HepG2 (cell line): ENCODE results near the gene LIMS2. TPM values are rescaled to one million over a fixed set of nuclear protein-coding genes. Genes with fewer than 3 reads are reported as not detected.

Experiments
- ATAC-seq: fragments of 200-7000 bp; cut with Tn5 transposase; 3 replicates; pipeline ENCODE4 v1.9.1; 2020; ENCODE audit warnings: mild to moderate bottlenecking, moderate library complexity
- BruUV-seq: library from RNA; stranded (reverse); fragments of 400-500 nt; replicated peaks from 2 replicates; lab custom pipeline; 2021; lab: Mats Ljungman, UMichigan
- CTCF ChIA-PET: fragments of 300-600 bp; formaldehyde crosslinking; extraction: SDS; loops from one replicate; lab custom pipeline; 2021; ENCODE audit warnings: low total read pairs, inconsistent platforms, low intra/inter-chr PET ratio; lab: Yijun Ruan, JAX
- POLR2A ChIA-PET: fragments of 350-600 bp; sonication (Branson Sonifier 250); formaldehyde crosslinking; loops from one replicate; lab custom pipeline; 2020; ENCODE audit warnings: antibody characterized with exemption, inconsistent platforms; lab: Yijun Ruan, JAX
- DNase-seq: peaks from one replicate; pipeline ENCODE4 v3.0.0-alpha.2; 2015; ENCODE audit warnings: low spot score
- FAIRE-seq: peaks from 3 replicates; lab custom pipeline; 2011; peaks lifted over from hg19 to GRCh38; lab: Jason Lieb, UNC
- H2AFZ ChIP-seq: one replicate; pipeline ENCODE4 v1.6.1; 2011; ENCODE audit warnings: low read length, inconsistent platforms
- H3K27ac ChIP-seq: fragments of 300-600 bp; 3 replicates; pipeline ENCODE4 v1.8.0; 2011; ENCODE audit warnings: mixed run types, mild to moderate bottlenecking, mixed read lengths, low read length, inconsistent platforms; ENCODE audit not compliant: insufficient read depth; ENCODE audit errors: extremely low read length
- H3K27me3 ChIP-seq, 2 experiments: fragments of 200-600 bp in 1 of 2; 2 replicates in 1 of 2; 3 replicates in 1 of 2; pipeline versions ENCODE4 v1.6.0 to v1.8.0; 2011; ENCODE audit warnings: low read length in 2 of 2, mild to moderate bottlenecking in 2 of 2, moderate library complexity in 2 of 2, inconsistent platforms in 1 of 2; ENCODE audit not compliant: insufficient read depth in 2 of 2, control insufficient read depth in 1 of 2
- H3K36me3 ChIP-seq, 2 experiments: fragments of 200-600 bp in 1 of 2; replicated peaks in 1 of 2; 2 replicates in 1 of 2; 3 replicates in 1 of 2; pipeline versions ENCODE4 v1.5.1 to v1.8.0; 2011; ENCODE audit warnings: low read length in 2 of 2, inconsistent platforms in 1 of 2; ENCODE audit not compliant: insufficient read depth in 2 of 2, control insufficient read depth in 1 of 2
- H3K4me1 ChIP-seq: 2 replicates; pipeline ENCODE4 v1.5.1; 2012; ENCODE audit warnings: low read length, inconsistent platforms; ENCODE audit not compliant: insufficient read depth
- H3K4me2 ChIP-seq: 2 replicates; pipeline ENCODE4 v1.6.0; 2011; ENCODE audit warnings: low read depth, low read length, inconsistent platforms
- H3K4me3 ChIP-seq, 3 experiments: fragments of 200-600 bp in 1 of 3; sonication (generic), shearing (Covaris generic) in 1 of 3; replicated peaks in 1 of 3; 2 replicates each; pipeline ENCODE4 v1.5.1; 2011 to 2016; ENCODE audit warnings: low read length in 3 of 3, inconsistent platforms in 2 of 3, low read depth in 2 of 3, mild to moderate bottlenecking in 2 of 3, control low read depth in 1 of 3, mixed read lengths in 1 of 3; ENCODE audit not compliant: insufficient read depth in 1 of 3
- H3K79me2 ChIP-seq: one replicate; pipeline ENCODE4 v1.6.1; 2011; ENCODE audit warnings: low read length, inconsistent platforms; ENCODE audit not compliant: insufficient read depth
- H3K9ac ChIP-seq: 2 replicates; pipeline ENCODE4 v1.6.0; 2011; ENCODE audit warnings: mild to moderate bottlenecking, low read depth, low read length, inconsistent platforms; ENCODE audit not compliant: insufficient read depth
- H3K9me3 ChIP-seq: 2 replicates; pipeline ENCODE4 v1.5.1; 2012; ENCODE audit warnings: mild to moderate bottlenecking, low read length
- H4K20me1 ChIP-seq: 2 replicates; pipeline ENCODE4 v1.6.0; 2011; ENCODE audit warnings: inconsistent platforms, mild to moderate bottlenecking, low read length, moderate library complexity; ENCODE audit not compliant: insufficient read depth
- ADNP ChIP-seq: sonication (generic); formaldehyde crosslinking; IDR thresholded peaks from 2 replicates; pipeline ENCODE4 v1.4.0; 2020; ENCODE audit warnings: missing genetic modification reagents
- ARNTL ChIP-seq: sonication (generic); formaldehyde crosslinking; IDR thresholded peaks from 2 replicates; pipeline ENCODE4 v1.4.0; 2020; ENCODE audit warnings: mild to moderate bottlenecking, missing genetic modification reagents
- CEBPB ChIP-seq: IDR thresholded peaks from 2 replicates; pipeline ENCODE4 v1.6.1; 2011; ENCODE audit warnings: low read depth, low read length, improper control_type of control experiment, borderline replicate concordance
- DNMT1 ChIP-seq: sonication (generic); formaldehyde crosslinking; IDR thresholded peaks from 2 replicates; pipeline ENCODE4 v1.5.1; 2020; ENCODE audit warnings: mild to moderate bottlenecking, missing genetic modification reagents
- FLYWCH1 ChIP-seq: sonication (generic); formaldehyde crosslinking; IDR thresholded peaks from 2 replicates; pipeline ENCODE4 v1.8.1; 2023; ENCODE audit warnings: mild to moderate bottlenecking, missing genetic modification reagents
- HNRNPK ChIP-seq: fragments of 200-400 bp; formaldehyde crosslinking; IDR thresholded peaks from 2 replicates; pipeline ENCODE4 v1.6.1; 2018; ENCODE audit warnings: low read length, low read depth, moderate library complexity, mild to moderate bottlenecking; ENCODE audit not compliant: poor library complexity, severe bottlenecking
- JDP2 ChIP-seq: sonication (generic); formaldehyde crosslinking; IDR thresholded peaks from 2 replicates; pipeline ENCODE4 v1.8.1; 2022; ENCODE audit warnings: missing genetic modification reagents, borderline replicate concordance
- TGIF2 ChIP-seq: IDR thresholded peaks from 2 replicates; pipeline ENCODE4 v1.6.1; 2016; ENCODE audit warnings: control low read depth, missing compliant biosample characterization
- ZC3H13 ChIP-seq: sonication (generic); formaldehyde crosslinking; IDR thresholded peaks from 2 replicates; pipeline ENCODE4 v1.8.1; 2023; ENCODE audit warnings: mild to moderate bottlenecking, missing genetic modification reagents, moderate library complexity
- ZNF138 ChIP-seq: sonication (generic); formaldehyde crosslinking; IDR thresholded peaks from 2 replicates; pipeline ENCODE4 v1.5.0; 2020; ENCODE audit warnings: mild to moderate bottlenecking, low read depth, missing genetic modification reagents
- ZNF30 ChIP-seq: sonication (generic); formaldehyde crosslinking; IDR thresholded peaks from 2 replicates; pipeline ENCODE4 v1.5.0; 2020; ENCODE audit warnings: mild to moderate bottlenecking, missing genetic modification reagents
- ZNF331 ChIP-seq: sonication (generic); formaldehyde crosslinking; IDR thresholded peaks from 2 replicates; pipeline ENCODE4 v1.4.0; 2020; ENCODE audit warnings: missing genetic modification reagents
- ZNF343 ChIP-seq: sonication (generic); formaldehyde crosslinking; IDR thresholded peaks from 2 replicates; pipeline ENCODE4 v1.4.0; 2020; ENCODE audit warnings: mild to moderate bottlenecking, missing genetic modification reagents
- ZNF576 ChIP-seq: sonication (generic); formaldehyde crosslinking; IDR thresholded peaks from 2 replicates; pipeline ENCODE4 v1.4.0; 2020; ENCODE audit warnings: mild to moderate bottlenecking, missing genetic modification reagents
- WGBS: methylation state at CpG from one replicate; pipeline ENCODE4 v1.1.6; 2017; ENCODE audit warnings: low lambda C conversion rate; 5-methylcytosine and 5-hydroxymethylcytosine counted together
- in situ Hi-C: cut with HindIII; loops from 2 replicates; pipeline ENCODE4 v1.10.0; 2017; ENCODE audit warnings: low pct_unique_long_range_greater_than_20kb; ENCODE audit not compliant: extremely low pct_ligation_motif_present
- intact Hi-C: fragments of 100-400 bp; cut with micrococcal nuclease; formaldehyde crosslinking; loops from one replicate; pipeline ENCODE4 v1.10.0; 2022; ENCODE audit not compliant: unreplicated experiment
- polyA plus RNA-seq, 8 experiments: library from polyadenylated mRNA; depleted of rRNA in 3 of 8; stranded (reverse) in 7 of 8; unstranded in 1 of 8; fragments of >200 nt; fragmentation: Illumina TruSeq in 4 of 8; extraction: Trizol in 4 of 8; gene quantifications; 2 replicates each; pipeline versions ENCODE4 v1.2.1 to v1.2.3, GENCODE V29; 2011 to 2016; ENCODE audit warnings: low read depth in 4 of 8, missing spikeins in 1 of 8, mixed read lengths in 1 of 8; ENCODE audit not compliant: insufficient read depth in 1 of 8
- total RNA-seq, 5 experiments: library from RNA; depleted of rRNA; stranded (reverse); fragments of >200 nt; fragmentation: Illumina TruSeq; extraction: Trizol; gene quantifications; 2 replicates each; pipeline ENCODE4 v1.2.3, GENCODE V29; 2016; ENCODE audit warnings: low read depth in 1 of 5
- TF ChIP-seq, protein P1 (sequence below): sonication (generic); formaldehyde crosslinking; IDR thresholded peaks from 2 replicates; pipeline ENCODE4 v1.9.0; 2021; ENCODE audit warnings: missing genetic modification reagents, borderline replicate concordance

LIMS2 gene
- total and polyA plus RNA-seq, 2 of the 13 experiments (the other 11 are each of a cell fraction or from before 2014, with no cell fraction given) = 1.0 to 1.9 TPM

- ChIA-PET CTCF (no interaction called here), POLR2A (no interaction called here)
- 39% methylated on average over 14 of the region's 16 CpGs for WGBS
- in situ Hi-C loops (no loop called here), intact Hi-C loops (loop anchor here (10.0 kb wide), 1 partner anchor 113 kb away; the partner anchor contains the start of gene MYO7B)
- no peak overlapping the region for H3K9ac ChIP-seq
- DNase-seq (no peak), ATAC-seq (no peak), FAIRE-seq (no peak)
- peaks cover 75% of the 10 kb centered on the region for H3K4me1 ChIP-seq
- peak overlapping the region in 1 of 3 experiments; percentile 55; a peak in 1 of 6 replicates for H3K4me3 ChIP-seq
- TF ChIP-seq TGIF2 (no peak), ARNTL (CRISPR knock-in tag) (no peak), ZNF576 (no peak), ZNF343 (no peak), ADNP (CRISPR knock-in tag) (no peak), CEBPB (no peak), ZNF331 (CRISPR knock-in tag) (no peak), FLYWCH1 (CRISPR knock-in tag) (no peak), JDP2 (CRISPR knock-in tag) (no peak), HNRNPK (no peak), DNMT1 (no peak), ZC3H13 (CRISPR knock-in tag) (no peak), ZNF30 (no peak), ZNF138 (no peak)
- TF ChIP-seq, protein P1, sequence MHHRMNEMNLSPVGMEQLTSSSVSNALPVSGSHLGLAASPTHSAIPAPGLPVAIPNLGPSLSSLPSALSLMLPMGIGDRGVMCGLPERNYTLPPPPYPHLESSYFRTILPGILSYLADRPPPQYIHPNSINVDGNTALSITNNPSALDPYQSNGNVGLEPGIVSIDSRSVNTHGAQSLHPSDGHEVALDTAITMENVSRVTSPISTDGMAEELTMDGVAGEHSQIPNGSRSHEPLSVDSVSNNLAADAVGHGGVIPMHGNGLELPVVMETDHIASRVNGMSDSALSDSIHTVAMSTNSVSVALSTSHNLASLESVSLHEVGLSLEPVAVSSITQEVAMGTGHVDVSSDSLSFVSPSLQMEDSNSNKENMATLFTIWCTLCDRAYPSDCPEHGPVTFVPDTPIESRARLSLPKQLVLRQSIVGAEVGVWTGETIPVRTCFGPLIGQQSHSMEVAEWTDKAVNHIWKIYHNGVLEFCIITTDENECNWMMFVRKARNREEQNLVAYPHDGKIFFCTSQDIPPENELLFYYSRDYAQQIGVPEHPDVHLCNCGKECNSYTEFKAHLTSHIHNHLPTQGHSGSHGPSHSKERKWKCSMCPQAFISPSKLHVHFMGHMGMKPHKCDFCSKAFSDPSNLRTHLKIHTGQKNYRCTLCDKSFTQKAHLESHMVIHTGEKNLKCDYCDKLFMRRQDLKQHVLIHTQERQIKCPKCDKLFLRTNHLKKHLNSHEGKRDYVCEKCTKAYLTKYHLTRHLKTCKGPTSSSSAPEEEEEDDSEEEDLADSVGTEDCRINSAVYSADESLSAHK (CRISPR knock-in tag) = no peak
- H3K4me2 ChIP-seq = peak overlapping the region; percentile 70
- no peaks in the 10 kb centered on the region for H4K20me1 ChIP-seq
- no peaks in the 10 kb centered on the region for H3K9me3 ChIP-seq
- no TSS peak for BruUV-seq
- H3K27ac ChIP-seq = no peak overlapping the region
- no peaks in the 10 kb centered on the region for H3K36me3 ChIP-seq
- no peaks in the 10 kb centered on the region for H3K79me2 ChIP-seq
- peaks cover 8 to 65% of the 10 kb centered on the region in 2 experiments for H3K27me3 ChIP-seq
- no peak overlapping the region for H2AFZ ChIP-seq
Measured at GRCh38 chr2:127647242-127648190, 27.8 kb downstream of the LIMS2 start.
